HEK293 (cell line): Measurements from ENCODE around the gene MGA.

Source experiments
- KLF9 ChIP-seq: fragments of 450-650 bp; formaldehyde crosslinking; IDR thresholded peaks from 2 replicates; pipeline ENCODE4 v1.5.1; 2016; ENCODE audit warnings: missing biosample characterization, missing genetic modification characterization, low read depth
- OSR2 ChIP-seq: fragments of 450-650 bp; formaldehyde crosslinking; IDR thresholded peaks from 2 replicates; pipeline ENCODE4 v1.5.1; 2016; ENCODE audit warnings: missing biosample characterization, missing genetic modification characterization
- REPIN1 ChIP-seq: fragments of 450-650 bp; formaldehyde crosslinking; IDR thresholded peaks from 2 replicates; pipeline ENCODE4 v1.5.1; 2017; ENCODE audit warnings: missing biosample characterization, missing genetic modification characterization, low read depth
- ZBTB21 ChIP-seq: fragments of 450-650 bp; formaldehyde crosslinking; IDR thresholded peaks from 2 replicates; pipeline ENCODE4 v1.5.1; 2017; ENCODE audit warnings: missing biosample characterization, missing genetic modification characterization
- ZEB2 ChIP-seq: fragments of 450-650 bp; formaldehyde crosslinking; IDR thresholded peaks from 2 replicates; pipeline ENCODE4 v1.5.1; 2016; ENCODE audit warnings: missing biosample characterization, missing genetic modification characterization
- ZNF114 ChIP-seq: fragments of 450-650 bp; formaldehyde crosslinking; IDR thresholded peaks from 2 replicates; pipeline ENCODE4 v1.5.0; 2017; ENCODE audit warnings: missing biosample characterization, missing genetic modification characterization
- ZNF624 ChIP-seq: fragments of 450-650 bp; formaldehyde crosslinking; IDR thresholded peaks from 2 replicates; pipeline ENCODE4 v1.5.1; 2017; ENCODE audit warnings: missing biosample characterization, missing genetic modification characterization
- TF ChIP-seq, protein P1 (sequence below): fragments of 450-650 bp; formaldehyde crosslinking; IDR thresholded peaks from 2 replicates; pipeline ENCODE4 v1.5.1; 2016; ENCODE audit warnings: missing biosample characterization, missing genetic modification characterization
- TF ChIP-seq, protein P2 (sequence below): IDR thresholded peaks from 2 replicates; pipeline ENCODE4 v1.6.1; 2011; ENCODE audit warnings: mild to moderate bottlenecking, low read depth, low read length, borderline replicate concordance
- TF ChIP-seq, protein P3 (sequence below): fragments of 450-650 bp; formaldehyde crosslinking; optimal IDR thresholded peaks from 2 replicates; pipeline ENCODE3; 2016; ENCODE audit warnings: missing biosample characterization, mild to moderate bottlenecking, missing genetic modification characterization
- TF ChIP-seq, protein P4 (sequence below): fragments of 450-650 bp; formaldehyde crosslinking; IDR thresholded peaks from 2 replicates; pipeline ENCODE4 v1.5.1; 2016; ENCODE audit warnings: missing biosample characterization, missing genetic modification characterization

DNA sequence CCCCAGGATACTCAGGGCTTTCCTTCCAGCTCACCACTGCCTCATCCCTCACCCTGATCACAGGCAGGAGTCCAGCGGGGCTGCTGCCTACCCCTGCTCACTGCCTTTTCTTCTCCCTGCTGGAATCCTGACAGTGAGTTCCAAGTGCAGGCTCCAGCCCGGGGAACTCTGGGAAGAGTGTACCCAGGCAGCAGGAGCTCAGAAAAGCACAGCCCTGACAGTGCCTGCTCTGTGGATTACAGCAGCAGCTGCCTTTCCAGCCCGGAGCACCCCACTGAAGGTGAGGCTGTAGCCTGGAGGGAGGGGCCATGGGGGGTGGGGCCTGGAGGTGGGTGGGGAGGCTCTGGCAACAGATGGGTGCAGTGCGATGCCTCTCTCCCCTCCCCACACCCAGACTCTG, 161.6 kb downstream of the MGA start:
- TF ChIP-seq ZBTB21 (tag by site-specific recombination) (no peak), KLF9 (no peak), REPIN1 (tag by site-specific recombination) (no peak), ZNF114 (tag by site-specific recombination) (no peak), ZNF624 (tag by site-specific recombination) (no peak), OSR2 (no peak), ZEB2 (tag by site-specific recombination) (no peak)
- TF ChIP-seq, protein P1, sequence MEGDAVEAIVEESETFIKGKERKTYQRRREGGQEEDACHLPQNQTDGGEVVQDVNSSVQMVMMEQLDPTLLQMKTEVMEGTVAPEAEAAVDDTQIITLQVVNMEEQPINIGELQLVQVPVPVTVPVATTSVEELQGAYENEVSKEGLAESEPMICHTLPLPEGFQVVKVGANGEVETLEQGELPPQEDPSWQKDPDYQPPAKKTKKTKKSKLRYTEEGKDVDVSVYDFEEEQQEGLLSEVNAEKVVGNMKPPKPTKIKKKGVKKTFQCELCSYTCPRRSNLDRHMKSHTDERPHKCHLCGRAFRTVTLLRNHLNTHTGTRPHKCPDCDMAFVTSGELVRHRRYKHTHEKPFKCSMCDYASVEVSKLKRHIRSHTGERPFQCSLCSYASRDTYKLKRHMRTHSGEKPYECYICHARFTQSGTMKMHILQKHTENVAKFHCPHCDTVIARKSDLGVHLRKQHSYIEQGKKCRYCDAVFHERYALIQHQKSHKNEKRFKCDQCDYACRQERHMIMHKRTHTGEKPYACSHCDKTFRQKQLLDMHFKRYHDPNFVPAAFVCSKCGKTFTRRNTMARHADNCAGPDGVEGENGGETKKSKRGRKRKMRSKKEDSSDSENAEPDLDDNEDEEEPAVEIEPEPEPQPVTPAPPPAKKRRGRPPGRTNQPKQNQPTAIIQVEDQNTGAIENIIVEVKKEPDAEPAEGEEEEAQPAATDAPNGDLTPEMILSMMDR (tag by site-specific recombination) = no peak
- TF ChIP-seq, protein P2, sequence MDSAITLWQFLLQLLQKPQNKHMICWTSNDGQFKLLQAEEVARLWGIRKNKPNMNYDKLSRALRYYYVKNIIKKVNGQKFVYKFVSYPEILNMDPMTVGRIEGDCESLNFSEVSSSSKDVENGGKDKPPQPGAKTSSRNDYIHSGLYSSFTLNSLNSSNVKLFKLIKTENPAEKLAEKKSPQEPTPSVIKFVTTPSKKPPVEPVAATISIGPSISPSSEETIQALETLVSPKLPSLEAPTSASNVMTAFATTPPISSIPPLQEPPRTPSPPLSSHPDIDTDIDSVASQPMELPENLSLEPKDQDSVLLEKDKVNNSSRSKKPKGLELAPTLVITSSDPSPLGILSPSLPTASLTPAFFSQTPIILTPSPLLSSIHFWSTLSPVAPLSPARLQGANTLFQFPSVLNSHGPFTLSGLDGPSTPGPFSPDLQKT = no peak
- TF ChIP-seq, protein P3, sequence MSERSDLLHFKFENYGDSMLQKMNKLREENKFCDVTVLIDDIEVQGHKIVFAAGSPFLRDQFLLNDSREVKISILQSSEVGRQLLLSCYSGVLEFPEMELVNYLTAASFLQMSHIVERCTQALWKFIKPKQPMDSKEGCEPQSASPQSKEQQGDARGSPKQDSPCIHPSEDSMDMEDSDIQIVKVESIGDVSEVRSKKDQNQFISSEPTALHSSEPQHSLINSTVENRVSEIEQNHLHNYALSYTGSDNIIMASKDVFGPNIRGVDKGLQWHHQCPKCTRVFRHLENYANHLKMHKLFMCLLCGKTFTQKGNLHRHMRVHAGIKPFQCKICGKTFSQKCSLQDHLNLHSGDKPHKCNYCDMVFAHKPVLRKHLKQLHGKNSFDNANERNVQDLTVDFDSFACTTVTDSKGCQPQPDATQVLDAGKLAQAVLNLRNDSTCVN = no peak
- TF ChIP-seq, protein P4, sequence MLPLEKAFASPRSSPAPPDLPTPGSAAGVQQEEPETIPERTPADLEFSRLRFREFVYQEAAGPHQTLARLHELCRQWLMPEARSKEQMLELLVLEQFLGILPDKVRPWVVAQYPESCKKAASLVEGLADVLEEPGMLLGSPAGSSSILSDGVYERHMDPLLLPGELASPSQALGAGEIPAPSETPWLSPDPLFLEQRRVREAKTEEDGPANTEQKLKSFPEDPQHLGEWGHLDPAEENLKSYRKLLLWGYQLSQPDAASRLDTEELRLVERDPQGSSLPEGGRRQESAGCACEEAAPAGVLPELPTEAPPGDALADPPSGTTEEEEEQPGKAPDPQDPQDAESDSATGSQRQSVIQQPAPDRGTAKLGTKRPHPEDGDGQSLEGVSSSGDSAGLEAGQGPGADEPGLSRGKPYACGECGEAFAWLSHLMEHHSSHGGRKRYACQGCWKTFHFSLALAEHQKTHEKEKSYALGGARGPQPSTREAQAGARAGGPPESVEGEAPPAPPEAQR (tag by site-specific recombination) = no peak
